ENCODE measurements around the gene TPTE.
"Not testable (repeated sequence)": the region's sequence is repeated elsewhere in the genome, so short reads cannot be mapped to it uniquely, and the experiment has no call there.

DNA sequence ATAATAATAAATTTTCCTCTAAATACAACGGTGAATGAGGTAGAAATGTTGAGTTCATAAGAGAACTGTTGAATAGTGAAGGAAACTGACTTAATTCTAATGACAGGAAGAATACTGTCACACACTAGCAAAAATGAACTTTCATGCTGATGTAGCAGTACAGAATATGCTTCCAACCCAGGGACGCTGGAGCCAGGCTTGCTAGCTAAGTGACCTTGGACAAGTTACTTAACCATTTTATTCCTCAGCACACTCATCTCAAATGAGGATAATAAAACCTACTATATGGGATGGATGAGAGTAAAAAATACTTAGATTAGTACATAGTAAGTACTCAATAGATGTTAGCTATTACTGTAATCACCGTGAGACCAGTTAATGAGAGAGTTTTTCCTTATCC lies 36.5 kb upstream of the TPTE start:
- TF ChIP-seq CEBPB (IDR thresholded peaks at IDR 0.05; ENCODE audit: low read depth, low read length); POLR2A (IDR thresholded peaks at IDR 0.05; ENCODE audit: control extremely low read depth in 1 of 2, low read depth in 2 of 2, low read length in 2 of 2); SIN3A (conservative IDR thresholded peaks at IDR 0.05 in 1 of 2, IDR thresholded peaks at IDR 0.05 in 1 of 2; ENCODE audit: low read depth in 1 of 2, low read length in 2 of 2); NRF1 (IDR thresholded peaks at IDR 0.05; ENCODE audit: low read depth, low read length); HDAC6 (IDR thresholded peaks at IDR 0.05; ENCODE audit: low read depth, low read length); BACH1 (IDR thresholded peaks at IDR 0.05; ENCODE audit: low read length); SP1 (IDR thresholded peaks at IDR 0.05; ENCODE audit: low read depth, low read length); TAF1 (IDR thresholded peaks at IDR 0.05; ENCODE audit: low read depth, low read length); RFX5 (IDR thresholded peaks at IDR 0.05; ENCODE audit: borderline replicate concordance, low read depth, low read length); NANOG (IDR thresholded peaks at IDR 0.05; ENCODE audit: insufficient read depth, low read depth, low read length, poor library complexity, severe bottlenecking); EZH2 (IDR thresholded peaks at IDR 0.05; ENCODE audit: low read depth, low read length, severe bottlenecking): not testable (repeated sequence)
- TF ChIP-seq, protein P1, sequence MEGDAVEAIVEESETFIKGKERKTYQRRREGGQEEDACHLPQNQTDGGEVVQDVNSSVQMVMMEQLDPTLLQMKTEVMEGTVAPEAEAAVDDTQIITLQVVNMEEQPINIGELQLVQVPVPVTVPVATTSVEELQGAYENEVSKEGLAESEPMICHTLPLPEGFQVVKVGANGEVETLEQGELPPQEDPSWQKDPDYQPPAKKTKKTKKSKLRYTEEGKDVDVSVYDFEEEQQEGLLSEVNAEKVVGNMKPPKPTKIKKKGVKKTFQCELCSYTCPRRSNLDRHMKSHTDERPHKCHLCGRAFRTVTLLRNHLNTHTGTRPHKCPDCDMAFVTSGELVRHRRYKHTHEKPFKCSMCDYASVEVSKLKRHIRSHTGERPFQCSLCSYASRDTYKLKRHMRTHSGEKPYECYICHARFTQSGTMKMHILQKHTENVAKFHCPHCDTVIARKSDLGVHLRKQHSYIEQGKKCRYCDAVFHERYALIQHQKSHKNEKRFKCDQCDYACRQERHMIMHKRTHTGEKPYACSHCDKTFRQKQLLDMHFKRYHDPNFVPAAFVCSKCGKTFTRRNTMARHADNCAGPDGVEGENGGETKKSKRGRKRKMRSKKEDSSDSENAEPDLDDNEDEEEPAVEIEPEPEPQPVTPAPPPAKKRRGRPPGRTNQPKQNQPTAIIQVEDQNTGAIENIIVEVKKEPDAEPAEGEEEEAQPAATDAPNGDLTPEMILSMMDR (IDR thresholded peaks at IDR 0.05; ENCODE audit: control extremely low read depth in 1 of 3, insufficient read depth in 1 of 3, low read depth in 1 of 3, low read length in 3 of 3) = not testable (repeated sequence)
- TF ChIP-seq, protein P2, sequence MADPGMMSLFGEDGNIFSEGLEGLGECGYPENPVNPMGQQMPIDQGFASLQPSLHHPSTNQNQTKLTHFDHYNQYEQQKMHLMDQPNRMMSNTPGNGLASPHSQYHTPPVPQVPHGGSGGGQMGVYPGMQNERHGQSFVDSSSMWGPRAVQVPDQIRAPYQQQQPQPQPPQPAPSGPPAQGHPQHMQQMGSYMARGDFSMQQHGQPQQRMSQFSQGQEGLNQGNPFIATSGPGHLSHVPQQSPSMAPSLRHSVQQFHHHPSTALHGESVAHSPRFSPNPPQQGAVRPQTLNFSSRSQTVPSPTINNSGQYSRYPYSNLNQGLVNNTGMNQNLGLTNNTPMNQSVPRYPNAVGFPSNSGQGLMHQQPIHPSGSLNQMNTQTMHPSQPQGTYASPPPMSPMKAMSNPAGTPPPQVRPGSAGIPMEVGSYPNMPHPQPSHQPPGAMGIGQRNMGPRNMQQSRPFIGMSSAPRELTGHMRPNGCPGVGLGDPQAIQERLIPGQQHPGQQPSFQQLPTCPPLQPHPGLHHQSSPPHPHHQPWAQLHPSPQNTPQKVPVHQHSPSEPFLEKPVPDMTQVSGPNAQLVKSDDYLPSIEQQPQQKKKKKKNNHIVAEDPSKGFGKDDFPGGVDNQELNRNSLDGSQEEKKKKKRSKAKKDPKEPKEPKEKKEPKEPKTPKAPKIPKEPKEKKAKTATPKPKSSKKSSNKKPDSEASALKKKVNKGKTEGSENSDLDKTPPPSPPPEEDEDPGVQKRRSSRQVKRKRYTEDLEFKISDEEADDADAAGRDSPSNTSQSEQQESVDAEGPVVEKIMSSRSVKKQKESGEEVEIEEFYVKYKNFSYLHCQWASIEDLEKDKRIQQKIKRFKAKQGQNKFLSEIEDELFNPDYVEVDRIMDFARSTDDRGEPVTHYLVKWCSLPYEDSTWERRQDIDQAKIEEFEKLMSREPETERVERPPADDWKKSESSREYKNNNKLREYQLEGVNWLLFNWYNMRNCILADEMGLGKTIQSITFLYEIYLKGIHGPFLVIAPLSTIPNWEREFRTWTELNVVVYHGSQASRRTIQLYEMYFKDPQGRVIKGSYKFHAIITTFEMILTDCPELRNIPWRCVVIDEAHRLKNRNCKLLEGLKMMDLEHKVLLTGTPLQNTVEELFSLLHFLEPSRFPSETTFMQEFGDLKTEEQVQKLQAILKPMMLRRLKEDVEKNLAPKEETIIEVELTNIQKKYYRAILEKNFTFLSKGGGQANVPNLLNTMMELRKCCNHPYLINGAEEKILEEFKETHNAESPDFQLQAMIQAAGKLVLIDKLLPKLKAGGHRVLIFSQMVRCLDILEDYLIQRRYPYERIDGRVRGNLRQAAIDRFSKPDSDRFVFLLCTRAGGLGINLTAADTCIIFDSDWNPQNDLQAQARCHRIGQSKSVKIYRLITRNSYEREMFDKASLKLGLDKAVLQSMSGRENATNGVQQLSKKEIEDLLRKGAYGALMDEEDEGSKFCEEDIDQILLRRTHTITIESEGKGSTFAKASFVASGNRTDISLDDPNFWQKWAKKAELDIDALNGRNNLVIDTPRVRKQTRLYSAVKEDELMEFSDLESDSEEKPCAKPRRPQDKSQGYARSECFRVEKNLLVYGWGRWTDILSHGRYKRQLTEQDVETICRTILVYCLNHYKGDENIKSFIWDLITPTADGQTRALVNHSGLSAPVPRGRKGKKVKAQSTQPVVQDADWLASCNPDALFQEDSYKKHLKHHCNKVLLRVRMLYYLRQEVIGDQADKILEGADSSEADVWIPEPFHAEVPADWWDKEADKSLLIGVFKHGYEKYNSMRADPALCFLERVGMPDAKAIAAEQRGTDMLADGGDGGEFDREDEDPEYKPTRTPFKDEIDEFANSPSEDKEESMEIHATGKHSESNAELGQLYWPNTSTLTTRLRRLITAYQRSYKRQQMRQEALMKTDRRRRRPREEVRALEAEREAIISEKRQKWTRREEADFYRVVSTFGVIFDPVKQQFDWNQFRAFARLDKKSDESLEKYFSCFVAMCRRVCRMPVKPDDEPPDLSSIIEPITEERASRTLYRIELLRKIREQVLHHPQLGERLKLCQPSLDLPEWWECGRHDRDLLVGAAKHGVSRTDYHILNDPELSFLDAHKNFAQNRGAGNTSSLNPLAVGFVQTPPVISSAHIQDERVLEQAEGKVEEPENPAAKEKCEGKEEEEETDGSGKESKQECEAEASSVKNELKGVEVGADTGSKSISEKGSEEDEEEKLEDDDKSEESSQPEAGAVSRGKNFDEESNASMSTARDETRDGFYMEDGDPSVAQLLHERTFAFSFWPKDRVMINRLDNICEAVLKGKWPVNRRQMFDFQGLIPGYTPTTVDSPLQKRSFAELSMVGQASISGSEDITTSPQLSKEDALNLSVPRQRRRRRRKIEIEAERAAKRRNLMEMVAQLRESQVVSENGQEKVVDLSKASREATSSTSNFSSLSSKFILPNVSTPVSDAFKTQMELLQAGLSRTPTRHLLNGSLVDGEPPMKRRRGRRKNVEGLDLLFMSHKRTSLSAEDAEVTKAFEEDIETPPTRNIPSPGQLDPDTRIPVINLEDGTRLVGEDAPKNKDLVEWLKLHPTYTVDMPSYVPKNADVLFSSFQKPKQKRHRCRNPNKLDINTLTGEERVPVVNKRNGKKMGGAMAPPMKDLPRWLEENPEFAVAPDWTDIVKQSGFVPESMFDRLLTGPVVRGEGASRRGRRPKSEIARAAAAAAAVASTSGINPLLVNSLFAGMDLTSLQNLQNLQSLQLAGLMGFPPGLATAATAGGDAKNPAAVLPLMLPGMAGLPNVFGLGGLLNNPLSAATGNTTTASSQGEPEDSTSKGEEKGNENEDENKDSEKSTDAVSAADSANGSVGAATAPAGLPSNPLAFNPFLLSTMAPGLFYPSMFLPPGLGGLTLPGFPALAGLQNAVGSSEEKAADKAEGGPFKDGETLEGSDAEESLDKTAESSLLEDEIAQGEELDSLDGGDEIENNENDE (IDR thresholded peaks at IDR 0.05; ENCODE audit: insufficient replicate concordance, low read length) = not testable (repeated sequence)

All from H1 (cell line).